HEK293 (cell line): ENCODE results near the gene ECM2.

Experiments
- CTCF ChIP-seq: fragments of 450-650 bp; formaldehyde crosslinking; IDR thresholded peaks from 2 replicates; pipeline ENCODE4 v1.5.1; 2016; ENCODE audit warnings: missing biosample characterization, missing genetic modification characterization
- PBX3 ChIP-seq: sonication (generic); formaldehyde crosslinking; IDR thresholded peaks from 2 replicates; pipeline ENCODE4 v1.8.1; 2022; ENCODE audit warnings: mild to moderate bottlenecking, moderate library complexity, missing genetic modification reagents
- TCF7L2 ChIP-seq: IDR thresholded peaks from 2 replicates; pipeline ENCODE4 v1.6.1; 2011; ENCODE audit warnings: low read depth, mild to moderate bottlenecking, inconsistent platforms, low read length, moderate library complexity, borderline replicate concordance
- ZNF174 ChIP-seq: fragments of 450-650 bp; formaldehyde crosslinking; IDR thresholded peaks from 2 replicates; pipeline ENCODE4 v1.5.0; 2017; ENCODE audit warnings: missing biosample characterization, mild to moderate bottlenecking, missing genetic modification characterization
- ZNF302 ChIP-seq: fragments of 450-650 bp; formaldehyde crosslinking; IDR thresholded peaks from 2 replicates; pipeline ENCODE4 v1.5.1; 2016; ENCODE audit warnings: missing biosample characterization, missing genetic modification characterization, low read depth
- ZNF398 ChIP-seq: fragments of 450-650 bp; formaldehyde crosslinking; IDR thresholded peaks from 2 replicates; pipeline ENCODE4 v1.5.1; 2017; ENCODE audit warnings: missing biosample characterization, missing genetic modification characterization
- ZNF521 ChIP-seq: fragments of 450-650 bp; formaldehyde crosslinking; IDR thresholded peaks from 2 replicates; pipeline ENCODE4 v1.5.1; 2017; ENCODE audit warnings: missing biosample characterization, mild to moderate bottlenecking, missing genetic modification characterization
- ZNF639 ChIP-seq: fragments of 450-650 bp; formaldehyde crosslinking; IDR thresholded peaks from 2 replicates; pipeline ENCODE4 v1.5.1; 2016; ENCODE audit warnings: missing biosample characterization, missing genetic modification characterization

- TF ChIP-seq CTCF (tag by site-specific recombination) (no peak), ZNF521 (tag by site-specific recombination) (no peak), ZNF174 (no peak), TCF7L2 (no peak), ZNF302 (tag by site-specific recombination) (no peak), ZNF639 (tag by site-specific recombination) (no peak), PBX3 (no peak), ZNF398 (tag by site-specific recombination) (no peak)
Measured at GRCh38 chr9:92550765-92551164, 15.0 kb upstream of the ECM2 start.
